ENCODE results near the gene OSM.

Gene OSM

DNA sequence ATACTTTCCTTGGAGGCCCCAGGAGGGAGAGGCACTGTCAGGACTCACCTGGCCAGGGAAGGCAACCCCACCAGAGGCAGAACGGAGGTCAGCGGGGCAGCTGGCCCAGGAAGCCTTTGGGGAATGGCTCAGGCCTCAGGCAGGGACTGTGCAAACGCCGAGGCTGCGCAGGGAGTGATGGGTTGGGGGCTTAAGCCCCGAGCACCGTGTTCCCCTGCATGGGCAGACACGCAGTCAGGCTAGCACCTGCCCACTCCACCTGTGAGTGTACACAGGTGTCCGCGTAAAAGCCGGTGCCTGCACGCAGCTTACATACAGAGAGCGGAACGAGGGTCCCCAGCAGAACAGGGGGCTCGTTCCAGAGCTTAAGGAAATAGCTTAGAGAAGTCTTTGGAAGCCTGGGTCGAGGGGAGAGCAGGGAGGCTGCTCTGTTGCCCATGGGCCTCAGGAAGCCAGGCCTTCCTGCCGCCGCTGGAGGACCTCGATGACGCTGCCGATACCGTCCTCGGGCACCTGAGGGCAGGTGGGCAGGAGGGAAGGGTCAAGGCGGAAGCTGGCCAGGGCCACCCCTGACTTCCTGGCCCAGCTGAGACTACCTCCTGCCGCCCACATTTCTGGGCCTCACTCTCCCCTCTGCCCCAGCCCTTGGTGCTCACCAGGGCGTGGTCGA lies 18.7 kb upstream of the OSM start:
- DNase-seq (ENCODE audit: low read depth): no peak

DNA sequence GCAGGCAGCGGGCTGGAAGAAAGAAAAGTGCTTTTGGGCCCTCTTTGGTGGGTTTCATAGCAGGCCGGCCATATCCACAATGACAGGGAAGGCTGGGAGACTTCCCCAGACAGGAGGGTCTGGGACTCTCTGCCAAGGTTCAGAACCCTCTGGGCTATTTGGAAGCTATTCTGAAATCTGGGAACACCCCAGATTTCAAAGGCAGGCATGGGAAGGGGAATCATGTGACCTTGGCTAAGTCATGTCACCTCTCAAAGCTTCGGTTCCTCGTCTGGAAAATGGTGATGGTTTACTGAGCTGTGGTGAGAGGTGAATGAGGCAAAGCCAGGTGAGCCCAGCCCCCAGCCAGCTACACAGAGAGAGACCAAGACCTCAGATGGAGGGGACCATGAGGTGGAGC lies 18.0 kb upstream of the OSM start:
- no peak for DNase-seq (ENCODE audit: low read depth)

DNA sequence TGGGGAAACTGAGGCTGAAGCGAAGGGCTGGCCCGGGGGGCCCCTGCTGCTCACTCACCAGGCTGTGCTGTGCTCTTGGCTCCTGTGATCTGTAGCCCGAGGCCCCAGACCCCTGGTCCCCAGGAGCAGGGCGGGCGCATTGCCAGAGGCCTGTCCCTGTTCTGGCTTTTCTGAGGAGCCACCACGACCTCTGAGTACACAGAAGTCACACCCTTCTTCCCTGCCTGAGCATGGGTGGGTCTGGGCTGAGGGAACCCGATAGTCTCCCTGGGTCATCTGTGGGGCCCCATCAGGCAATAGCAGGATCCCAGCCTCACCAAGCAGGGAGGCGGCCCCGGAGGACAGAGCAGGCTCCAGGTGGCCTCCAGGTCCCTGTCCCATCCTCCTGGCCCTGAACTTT lies 17.5 kb upstream of the OSM start:
- DNase-seq (ENCODE audit: low read depth): no peak

DNA sequence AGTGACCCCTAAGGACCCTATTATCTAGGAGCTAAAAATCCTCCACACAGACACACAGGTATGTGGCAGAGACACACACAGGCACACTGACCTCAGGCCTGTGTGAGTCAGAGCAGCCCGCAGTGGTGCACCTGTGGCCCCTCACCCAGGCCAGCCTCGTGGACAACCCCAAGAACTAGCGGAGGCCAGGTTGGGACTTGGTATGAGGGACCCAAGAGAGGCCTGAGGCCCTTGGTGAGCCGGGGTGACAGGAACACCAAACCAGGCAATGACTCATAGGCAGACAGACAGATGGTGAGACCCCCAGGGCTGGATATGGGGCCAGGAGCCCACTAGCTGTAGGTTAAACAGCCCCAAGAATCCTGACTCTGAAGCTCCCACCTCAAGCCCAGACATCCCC lies 16.7 kb upstream of the OSM start:
- no peak for DNase-seq (ENCODE audit: low read depth)

DNA sequence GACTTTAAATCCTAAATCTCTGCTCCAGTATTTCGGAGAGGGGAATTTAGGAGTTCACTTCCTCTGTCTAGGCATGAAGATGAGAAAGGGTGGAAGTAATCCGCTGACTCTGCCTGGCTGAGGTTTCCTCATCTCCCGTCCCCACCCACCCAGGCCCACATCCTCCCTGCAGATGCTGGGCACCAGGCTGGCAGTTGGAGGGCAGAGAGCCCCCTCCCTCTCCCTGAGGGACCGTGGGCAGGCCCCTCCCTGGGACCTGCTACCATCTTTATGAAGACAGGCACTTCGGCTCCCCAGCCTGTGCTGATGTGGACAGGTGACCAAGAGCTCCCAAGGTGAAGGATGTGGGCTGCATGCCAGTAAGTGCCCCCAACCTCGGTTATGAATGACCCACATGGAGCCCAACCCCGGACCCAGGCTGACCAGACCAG lies 16.0 kb upstream of the OSM start:
- DNase-seq (ENCODE audit: low read depth): no peak

GRCh38 chr22:30280505-30280904 lies 13.9 kb upstream of the OSM start:
- DNase-seq (ENCODE audit: low read depth): no peak

GRCh38 chr22:30279932-30280331 lies 13.3 kb upstream of the OSM start:
- DNase-seq (ENCODE audit: low read depth): no peak

GRCh38 chr22:30279046-30279788 lies 12.6 kb upstream of the OSM start:
- DNase-seq (ENCODE audit: low read depth): no peak

GRCh38 chr22:30277547-30278344 lies 11.1 kb upstream of the OSM start:
- DNase-seq (ENCODE audit: low read depth): no peak

DNA sequence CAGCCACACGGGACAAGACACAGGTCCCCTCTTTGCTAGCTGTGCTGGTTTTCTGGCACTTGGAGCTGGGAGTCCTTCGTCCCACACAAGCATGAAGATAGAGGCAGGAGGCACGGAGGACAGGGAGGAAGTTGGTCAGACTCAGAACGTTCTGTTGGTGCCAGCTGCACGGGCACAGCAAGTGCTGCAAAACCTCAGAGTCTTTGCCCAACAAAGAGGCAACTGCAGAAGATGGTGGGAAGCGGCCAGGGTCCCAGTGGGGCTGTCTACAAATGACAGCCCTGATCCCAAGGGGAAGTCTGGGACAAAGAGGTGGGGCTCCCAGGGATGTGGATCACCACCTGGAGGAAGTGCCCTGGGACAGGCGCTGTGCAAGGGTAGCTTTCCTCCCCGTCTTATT lies 9.4 kb upstream of the OSM start:
- no peak for DNase-seq (ENCODE audit: low read depth)

DNA sequence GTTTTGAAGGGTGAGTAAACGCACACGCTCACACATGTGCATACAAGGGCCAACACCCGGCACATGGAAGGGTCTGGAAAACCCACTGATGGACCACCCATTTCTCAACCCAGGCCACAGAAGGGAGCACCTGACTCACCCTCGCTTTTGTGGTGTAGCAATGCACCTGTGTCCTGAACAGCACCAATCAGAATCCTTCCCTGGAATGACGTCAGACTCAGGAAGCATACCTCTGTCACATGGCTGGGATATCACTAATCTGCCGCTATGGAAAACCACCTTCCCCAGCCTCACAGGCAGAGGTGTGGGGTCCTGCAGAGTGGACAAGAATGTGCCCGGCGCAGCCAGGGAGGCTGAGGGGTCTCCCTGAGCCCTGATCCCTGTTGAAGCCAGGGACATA lies 9.0 kb upstream of the OSM start:
- DNase-seq (ENCODE audit: low read depth): no peak

DNA sequence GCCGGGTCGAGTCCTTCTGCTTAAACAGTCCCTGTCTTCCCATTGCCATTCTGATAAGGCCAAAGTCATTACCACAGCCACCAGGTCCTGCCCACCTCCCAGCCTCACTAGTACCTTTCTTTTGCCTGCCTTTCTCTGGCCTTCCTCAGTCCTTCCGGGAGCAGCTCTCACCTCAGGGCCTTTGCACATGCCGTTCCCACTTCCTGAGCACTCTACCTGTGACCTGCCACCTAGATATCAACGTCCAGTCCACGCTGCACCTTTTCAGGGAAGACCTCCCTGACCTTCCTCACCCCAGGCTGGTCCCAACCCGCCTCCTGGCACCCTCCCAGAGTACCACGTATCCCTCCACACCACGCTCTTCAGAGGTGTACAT lies 7.8 kb upstream of the OSM start:
- DNase-seq (ENCODE audit: low read depth): no peak

GRCh38 chr22:30273711-30274436 lies 7.2 kb upstream of the OSM start:
- no peak for DNase-seq (ENCODE audit: low read depth)

GRCh38 chr22:30272781-30273601 lies 6.3 kb upstream of the OSM start:
- DNase-seq (ENCODE audit: low read depth): no peak

GRCh38 chr22:30270832-30271231 lies 4.2 kb upstream of the OSM start:
- no peak for DNase-seq (ENCODE audit: low read depth)

DNA sequence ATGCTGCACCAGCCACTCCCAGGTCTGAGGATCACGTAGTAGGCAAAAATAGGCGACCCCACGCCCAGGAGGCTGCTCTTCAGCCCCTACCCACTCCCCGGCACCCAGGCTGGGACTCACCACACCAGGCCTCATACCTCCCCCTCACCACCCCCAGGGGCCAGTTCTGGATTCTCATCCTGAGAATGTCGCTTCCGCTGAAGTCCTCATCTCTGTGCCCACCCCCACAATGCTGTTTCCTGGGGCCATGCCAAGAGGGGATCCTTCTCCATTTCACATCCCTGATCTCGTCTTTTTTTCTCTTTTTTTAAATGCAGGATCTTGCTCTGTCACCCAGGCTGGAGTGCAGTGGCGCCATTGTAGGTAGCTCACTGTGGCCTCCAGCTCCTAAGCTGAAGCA lies 1.7 kb upstream of the OSM start:
- no peak for DNase-seq (ENCODE audit: low read depth)

- no peak for DNase-seq (ENCODE audit: low read depth)
These were observed 991 bp upstream of the OSM start for GRCh38 chr22:30267382-30268302.

GRCh38 chr22:30265823-30266444 lies 717 bp downstream of the OSM start:
- DNase-seq (ENCODE audit: low read depth): peak; percentile 76

- DNase-seq (ENCODE audit: low read depth): no peak
These were observed 1.4 kb downstream of the OSM start for GRCh38 chr22:30265131-30265720.

GRCh38 chr22:30263883-30264282 lies 2.8 kb downstream of the OSM start:
- no peak for DNase-seq (ENCODE audit: low read depth)
